ENCODE measurements around the gene NDUFA11. TPM values are rescaled to one million over a fixed set of nuclear protein-coding genes. Genes with fewer than 3 reads are reported as not detected.

The NDUFA11 gene
- total and polyA plus RNA-seq, 2 of the 13 experiments (the other 11 are each of a cell fraction or from before 2014, with no cell fraction given): 286 to 378 TPM

DNA sequence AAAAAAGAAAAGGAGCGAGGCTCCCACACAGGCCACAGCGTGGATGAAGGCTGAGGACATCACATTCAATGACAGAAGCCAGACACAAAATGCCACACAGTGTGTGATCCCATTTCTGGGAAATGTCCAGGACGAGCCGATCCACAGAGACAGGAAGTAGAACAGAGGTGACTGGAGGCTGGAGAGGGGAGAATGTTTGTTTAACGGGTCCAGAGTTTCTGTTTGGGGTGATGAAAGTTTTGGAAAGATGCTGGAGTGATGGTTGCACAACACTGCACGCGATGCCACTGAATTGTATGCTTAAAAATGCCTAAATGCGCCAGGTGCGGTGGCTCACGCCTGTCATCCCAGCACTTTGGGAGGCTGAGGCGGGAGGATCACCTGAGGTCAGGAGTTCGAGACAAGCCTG, 32.6 kb downstream of the NDUFA11 start (continued):
- TF ChIP-seq BCLAF1 (IDR thresholded peaks at IDR 0.05): no peak
- no peak for TF ChIP-seq ATRX (CRISPR knock-in tag; IDR thresholded peaks at IDR 0.05; ENCODE audit: borderline replicate concordance)
- TF ChIP-seq NR3C1 (CRISPR knock-in tag; IDR thresholded peaks at IDR 0.05): no peak
- peak; percentile 91 for TF ChIP-seq FOXK1 (CRISPR knock-in tag; IDR thresholded peaks at IDR 0.05; ENCODE audit: borderline replicate concordance, low read depth)
- TF ChIP-seq, protein P1, sequence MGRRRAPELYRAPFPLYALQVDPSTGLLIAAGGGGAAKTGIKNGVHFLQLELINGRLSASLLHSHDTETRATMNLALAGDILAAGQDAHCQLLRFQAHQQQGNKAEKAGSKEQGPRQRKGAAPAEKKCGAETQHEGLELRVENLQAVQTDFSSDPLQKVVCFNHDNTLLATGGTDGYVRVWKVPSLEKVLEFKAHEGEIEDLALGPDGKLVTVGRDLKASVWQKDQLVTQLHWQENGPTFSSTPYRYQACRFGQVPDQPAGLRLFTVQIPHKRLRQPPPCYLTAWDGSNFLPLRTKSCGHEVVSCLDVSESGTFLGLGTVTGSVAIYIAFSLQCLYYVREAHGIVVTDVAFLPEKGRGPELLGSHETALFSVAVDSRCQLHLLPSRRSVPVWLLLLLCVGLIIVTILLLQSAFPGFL (CRISPR knock-in tag; IDR thresholded peaks at IDR 0.05): no peak
- TF ChIP-seq MXD4 (CRISPR knock-in tag; IDR thresholded peaks at IDR 0.05): no peak; the same call in 1 of the 2 replicates
- TF ChIP-seq, protein P2, sequence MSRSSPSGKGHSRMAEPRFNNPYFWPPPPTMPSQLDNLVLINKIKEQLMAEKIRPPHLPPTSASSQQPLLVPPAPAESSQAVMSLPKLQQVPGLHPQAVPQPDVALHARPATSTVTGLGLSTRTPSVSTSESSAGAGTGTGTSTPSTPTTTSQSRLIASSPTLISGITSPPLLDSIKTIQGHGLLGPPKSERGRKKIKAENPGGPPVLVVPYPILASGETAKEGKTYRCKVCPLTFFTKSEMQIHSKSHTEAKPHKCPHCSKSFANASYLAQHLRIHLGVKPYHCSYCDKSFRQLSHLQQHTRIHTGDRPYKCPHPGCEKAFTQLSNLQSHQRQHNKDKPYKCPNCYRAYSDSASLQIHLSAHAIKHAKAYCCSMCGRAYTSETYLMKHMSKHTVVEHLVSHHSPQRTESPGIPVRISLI (CRISPR knock-in tag; IDR thresholded peaks at IDR 0.05; ENCODE audit: borderline replicate concordance): peak; percentile 69
- no peak for TF ChIP-seq ZNF484 (CRISPR knock-in tag; IDR thresholded peaks at IDR 0.05; ENCODE audit: borderline replicate concordance, low read depth)
- TF ChIP-seq CBFB (CRISPR knock-in tag; IDR thresholded peaks at IDR 0.05): peak; percentile 88
- peak; percentile 80; the same call in 1 of the 2 replicates for TF ChIP-seq SPEN (CRISPR knock-in tag; IDR thresholded peaks at IDR 0.05; ENCODE audit: low read depth)
- no peak for TF ChIP-seq ZSCAN12 (CRISPR knock-in tag; IDR thresholded peaks at IDR 0.05)
- TF ChIP-seq SIN3B (IDR thresholded peaks at IDR 0.05; ENCODE audit: low read length): no peak
- peak; percentile 84 for TF ChIP-seq ZNF501 (CRISPR knock-in tag; IDR thresholded peaks at IDR 0.05)
- peak; percentile 72 for TF ChIP-seq TBL1XR1 (IDR thresholded peaks at IDR 0.05; ENCODE audit: borderline replicate concordance, low read length, partially characterized antibody)
- no peak for TF ChIP-seq ZNF432 (CRISPR knock-in tag; IDR thresholded peaks at IDR 0.05; ENCODE audit: borderline replicate concordance)
- TF ChIP-seq, protein P3, sequence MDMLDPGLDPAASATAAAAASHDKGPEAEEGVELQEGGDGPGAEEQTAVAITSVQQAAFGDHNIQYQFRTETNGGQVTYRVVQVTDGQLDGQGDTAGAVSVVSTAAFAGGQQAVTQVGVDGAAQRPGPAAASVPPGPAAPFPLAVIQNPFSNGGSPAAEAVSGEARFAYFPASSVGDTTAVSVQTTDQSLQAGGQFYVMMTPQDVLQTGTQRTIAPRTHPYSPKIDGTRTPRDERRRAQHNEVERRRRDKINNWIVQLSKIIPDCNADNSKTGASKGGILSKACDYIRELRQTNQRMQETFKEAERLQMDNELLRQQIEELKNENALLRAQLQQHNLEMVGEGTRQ (IDR thresholded peaks at IDR 0.05; ENCODE audit: low read depth, low read length): no peak
- TF ChIP-seq, protein P3 (CRISPR knock-in tag; IDR thresholded peaks at IDR 0.05; ENCODE audit: borderline replicate concordance): no peak
- TF ChIP-seq ZNF746 (CRISPR knock-in tag; IDR thresholded peaks at IDR 0.05): peak; percentile 98
- peak; percentile 65; the same call in 1 of the 2 replicates for TF ChIP-seq SNAPC2 (CRISPR knock-in tag; IDR thresholded peaks at IDR 0.05)
- peak; percentile 89 for TF ChIP-seq SOX13 (IDR thresholded peaks at IDR 0.05)
- TF ChIP-seq SOX13 (CRISPR knock-in tag; conservative IDR thresholded peaks at IDR 0.05 in 1 of 2, IDR thresholded peaks at IDR 0.05 in 1 of 2): peak in 1 of 2 experiments; percentile 94; a peak in 2 of 4 replicates
- TF ChIP-seq ZNF770 (CRISPR knock-in tag; IDR thresholded peaks at IDR 0.05): peak; percentile 99
